ENCODE data around the gene SAMD3.
"Not testable (repeated sequence)": the region's sequence is repeated elsewhere in the genome, so short reads cannot be mapped to it uniquely, and the experiment has no call there.

SAMD3 gene, protein sequence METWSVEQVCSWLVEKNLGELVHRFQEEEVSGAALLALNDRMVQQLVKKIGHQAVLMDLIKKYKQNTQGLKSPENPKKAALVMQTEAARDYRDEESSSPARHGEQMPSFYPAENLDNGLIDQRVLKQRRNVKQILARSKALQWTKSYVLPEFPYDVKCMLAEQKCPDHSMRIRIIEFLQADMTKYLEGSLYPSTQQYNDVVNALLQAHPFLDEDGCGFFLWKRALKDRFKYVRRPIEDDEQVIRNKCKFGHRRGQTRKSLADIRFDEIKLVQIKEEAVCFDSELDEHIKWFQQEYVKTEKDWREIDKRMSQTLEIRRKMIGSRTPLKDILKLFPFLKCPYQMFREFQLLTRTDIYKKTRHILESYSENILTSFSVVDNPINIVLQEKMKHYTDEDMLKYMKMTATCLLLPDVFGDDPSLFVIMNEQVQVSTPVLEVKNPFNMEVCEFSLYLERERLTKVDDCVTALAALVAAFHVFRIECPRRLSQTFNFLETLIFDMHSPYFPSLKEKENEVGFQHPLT

GRCh38 chr6:130222775-130223174, at the start of gene SAMD3:
Gene SAMD3 (minus strand): TSS chr6:130222951. CDS start chr6:130215273, 7,678 bp downstream.
- no peak for DNase-seq (ENCODE audit: low read depth)

- no peak for DNase-seq (ENCODE audit: low read depth)
Measured at GRCh38 chr6:130269969-130270635, 47.4 kb upstream of the SAMD3 start.

- DNase-seq (ENCODE audit: low read depth), result not testable (repeated sequence)
Measured at GRCh38 chr6:130265553-130265952, 42.8 kb upstream of the SAMD3 start.

GRCh38 chr6:130262008-130262407, 39.3 kb upstream of the SAMD3 start:
- DNase-seq (ENCODE audit: low read depth), result no peak

- DNase-seq (ENCODE audit: low read depth), result not testable (repeated sequence)
Measured at GRCh38 chr6:130261558-130261957, 38.8 kb upstream of the SAMD3 start.

GRCh38 chr6:130260614-130261241, 38.0 kb upstream of the SAMD3 start:
- not testable (repeated sequence) for DNase-seq (ENCODE audit: low read depth)

GRCh38 chr6:130260050-130260462, 37.3 kb upstream of the SAMD3 start:
- DNase-seq (ENCODE audit: low read depth), result not testable (repeated sequence)

- no peak for DNase-seq (ENCODE audit: low read depth)
Measured at GRCh38 chr6:130259557-130259956, 36.8 kb upstream of the SAMD3 start.

GRCh38 chr6:130259140-130259539, 36.4 kb upstream of the SAMD3 start:
- DNase-seq (ENCODE audit: low read depth), result no peak

DNA sequence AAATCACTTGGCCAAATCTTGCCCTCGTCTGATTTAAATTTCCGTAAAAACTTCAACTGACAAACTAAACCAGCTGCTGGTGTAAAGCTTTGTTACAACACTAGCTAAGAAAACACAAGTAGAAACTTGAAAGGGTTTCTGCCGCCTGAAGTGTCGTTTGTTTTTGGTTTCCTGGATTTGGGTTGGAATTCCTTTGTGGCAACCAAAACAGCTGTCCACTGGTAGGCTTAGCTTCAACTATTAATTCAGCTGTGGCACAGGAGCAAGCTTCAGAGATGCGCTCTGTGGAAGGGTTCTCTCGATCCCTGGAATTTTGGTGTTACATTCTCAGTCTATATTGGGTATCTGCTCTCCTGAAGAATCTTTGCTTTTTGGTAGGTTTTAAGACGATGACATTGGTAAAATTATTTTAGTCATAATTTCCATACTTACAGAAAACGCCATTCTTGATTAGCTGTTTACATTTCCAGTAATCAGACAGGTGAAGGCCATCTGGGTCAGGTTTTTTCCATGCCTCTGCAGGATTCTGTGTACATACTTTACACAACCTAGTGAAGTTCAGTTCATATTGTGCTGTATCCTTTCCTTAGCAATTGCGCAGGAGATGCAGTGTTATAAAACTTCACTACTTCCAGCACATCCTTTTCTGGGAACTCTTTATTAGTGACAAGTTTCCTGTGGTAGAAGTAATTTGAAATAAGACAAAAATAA, 29.9 kb upstream of the SAMD3 start:
- DNase-seq (ENCODE audit: low read depth), result no peak

GRCh38 chr6:130245267-130245666, 22.5 kb upstream of the SAMD3 start:
- DNase-seq (ENCODE audit: low read depth), result no peak

DNA sequence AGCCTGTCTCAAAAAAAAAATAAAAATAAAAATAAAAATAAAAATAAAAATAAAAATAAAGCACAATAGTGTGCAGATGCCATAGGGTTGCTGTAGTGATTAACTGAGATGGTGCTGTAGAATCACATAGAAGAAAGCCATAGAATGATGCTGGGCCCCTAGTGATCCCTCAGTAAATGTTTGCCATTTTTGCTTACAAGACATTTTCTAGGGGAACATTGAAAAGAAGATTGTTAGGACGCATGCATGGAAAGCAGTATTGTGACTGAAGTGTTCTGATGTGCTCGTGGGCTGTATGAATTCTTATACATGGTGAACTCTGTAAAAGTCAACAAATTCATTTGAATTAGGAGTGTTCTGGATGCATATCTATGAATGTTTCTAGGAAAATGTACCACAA, 22.0 kb upstream of the SAMD3 start:
- no peak for DNase-seq (ENCODE audit: low read depth)

DNA sequence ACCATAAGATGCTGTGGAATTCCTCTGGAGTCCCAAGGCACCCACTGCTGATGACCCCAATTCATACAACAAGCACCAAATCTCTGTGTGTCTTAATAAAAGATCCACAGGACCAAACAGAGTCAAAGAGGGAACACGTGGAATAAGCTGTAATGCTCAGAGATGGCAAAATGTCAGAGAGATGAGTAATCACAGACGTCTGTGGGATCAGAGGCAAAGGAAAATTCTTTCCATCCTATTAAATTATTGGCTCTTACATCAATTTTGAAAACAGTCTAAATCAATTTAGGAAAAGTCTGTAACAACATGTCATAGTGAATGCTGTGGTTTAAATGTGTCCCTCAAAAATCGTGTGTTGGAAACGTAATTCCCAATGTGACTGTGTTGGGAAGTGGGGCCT, 17.5 kb upstream of the SAMD3 start:
- no peak for DNase-seq (ENCODE audit: low read depth)

- no peak for DNase-seq (ENCODE audit: low read depth)
Measured at GRCh38 chr6:130239755-130240154, 17.0 kb upstream of the SAMD3 start.

- DNase-seq (ENCODE audit: low read depth), result no peak
Measured at GRCh38 chr6:130233330-130233729, 10.6 kb upstream of the SAMD3 start.

- DNase-seq (ENCODE audit: low read depth), result not testable (repeated sequence)
Measured at GRCh38 chr6:130230531-130230930, 7.8 kb upstream of the SAMD3 start.

- no peak for DNase-seq (ENCODE audit: low read depth)
Measured at GRCh38 chr6:130229645-130230044, 6.9 kb upstream of the SAMD3 start.

DNA sequence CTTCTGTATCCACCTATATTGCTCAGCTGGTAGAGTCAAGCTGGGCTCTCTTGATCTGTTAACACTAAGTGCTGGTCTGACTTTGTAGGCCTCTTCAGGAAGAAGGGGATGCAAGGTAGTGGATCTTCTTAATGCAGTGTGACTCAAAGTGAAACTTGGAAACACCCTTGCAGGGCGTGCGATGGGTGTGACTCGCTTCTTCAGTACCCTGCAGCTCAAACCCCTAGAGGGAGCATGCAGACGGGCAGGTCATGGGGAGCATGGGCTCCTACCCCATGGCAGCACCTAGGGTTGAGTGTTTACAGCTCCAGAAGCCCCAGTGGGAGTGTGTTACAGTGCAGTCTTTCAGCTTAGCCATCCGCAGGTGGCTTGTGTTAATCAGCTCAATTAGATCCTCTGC, 757 bp upstream of the SAMD3 start:
- peak; percentile 29 for DNase-seq (ENCODE audit: low read depth)

DNA sequence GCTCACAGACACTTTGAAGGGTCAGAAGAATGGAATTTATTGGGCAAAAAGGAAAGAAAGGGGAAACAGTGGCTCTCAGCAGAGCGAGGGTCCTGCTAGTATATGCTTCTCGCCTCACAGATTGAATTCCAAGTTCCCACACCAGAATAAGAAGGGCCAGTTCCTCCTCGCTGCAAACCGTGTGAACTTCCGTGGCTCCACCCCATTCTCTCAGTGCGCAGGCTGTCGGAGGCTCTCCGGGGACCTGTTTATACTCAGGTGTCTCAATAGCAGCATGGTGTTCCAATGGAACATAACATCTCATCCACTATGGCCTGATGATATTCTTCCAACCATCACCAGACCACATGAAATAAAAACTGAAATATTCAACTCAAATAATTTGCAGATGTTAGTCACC, 4.6 kb downstream of the SAMD3 start:
- DNase-seq (ENCODE audit: low read depth), result no peak

GRCh38 chr6:130216620-130217019, 6.1 kb downstream of the SAMD3 start:
- no peak for DNase-seq (ENCODE audit: low read depth)

DNA sequence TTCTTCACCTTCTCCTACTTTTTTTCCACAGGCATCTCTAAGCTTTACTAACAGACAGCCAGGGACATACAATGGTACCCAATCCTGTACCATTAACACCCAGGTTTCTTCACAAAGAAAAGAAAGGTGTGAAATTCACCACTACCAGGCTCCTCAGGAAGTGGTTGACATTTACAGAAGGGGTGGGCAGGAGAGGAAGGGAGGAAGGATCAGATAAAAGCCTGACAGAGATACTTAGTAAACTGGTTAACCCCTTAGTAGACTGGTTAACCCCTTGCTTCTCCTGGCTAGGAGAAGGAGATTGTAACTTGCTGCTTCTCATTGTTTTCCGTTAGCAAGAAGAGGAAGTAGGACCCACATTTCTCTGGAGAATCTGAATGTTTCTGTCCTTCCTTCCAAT, 7.2 kb downstream of the SAMD3 start:
- DNase-seq (ENCODE audit: low read depth), result peak; percentile 7

DNA sequence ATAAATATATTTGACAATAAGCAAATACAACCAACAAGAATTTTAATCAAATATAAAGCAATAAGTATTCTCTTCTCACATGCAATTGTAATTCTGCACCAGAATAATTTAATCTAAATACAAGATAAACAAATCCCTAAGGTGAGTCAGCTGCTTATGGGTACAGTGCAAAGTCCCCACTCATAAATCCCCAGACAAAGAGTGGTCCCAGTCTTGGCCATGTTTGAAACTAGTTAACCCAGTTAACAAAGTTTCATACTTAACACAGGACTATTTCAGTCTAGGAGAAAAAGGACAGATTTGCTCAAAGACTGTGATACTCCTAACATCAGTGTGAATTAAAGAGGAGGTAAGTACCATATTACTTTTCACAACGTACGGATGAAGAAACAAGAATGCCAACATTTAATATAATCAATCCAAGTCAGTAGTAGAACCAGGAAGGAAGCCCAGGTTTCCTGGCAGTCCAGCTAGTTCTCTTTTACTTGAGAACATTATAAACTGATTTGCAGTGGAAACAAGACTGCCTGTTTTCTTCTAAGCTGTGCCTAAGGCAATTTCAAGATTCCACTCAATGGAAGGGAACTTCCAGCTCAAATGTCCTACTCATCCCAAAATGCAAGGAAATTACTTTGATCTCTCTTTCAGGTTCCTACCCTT, 10.4 kb downstream of the SAMD3 start:
- DNase-seq (ENCODE audit: low read depth), result no peak

All from T-helper 22 cell (primary cell).